ENCODE data around the gene AARS2.

GRCh38 chr6:44315516-44315915, 2.4 kb upstream of the AARS2 start:
- TF ChIP-seq CTCF (IDR thresholded peaks at IDR 0.05) (no peak), POLR2A (IDR thresholded peaks at IDR 0.05) (no peak)

Measured in body of pancreas (tissue), 4 donors.